GM12878 (cell line): ENCODE results near the gene NPAS2.

Source experiments
- BMI1 ChIP-seq: fragments of 450-650 bp; IDR thresholded peaks from 2 replicates; pipeline ENCODE4 v1.6.1; 2016; ENCODE audit warnings: mild to moderate bottlenecking, moderate library complexity, borderline replicate concordance
- CEBPZ ChIP-seq: fragments of 150-350 bp; IDR thresholded peaks from 2 replicates; pipeline ENCODE4 v1.6.1; 2016; ENCODE audit warnings: low read depth, low read length
- CREM ChIP-seq: IDR thresholded peaks from 2 replicates; pipeline ENCODE4 v1.6.1; 2014; ENCODE audit warnings: antibody characterized with exemption, low read depth
- HDAC2 ChIP-seq: fragments of 200-600 bp; sonication (generic); IDR thresholded peaks from 2 replicates; pipeline ENCODE4 v1.6.1; 2017
- POLR2A ChIP-seq: IDR thresholded peaks from 2 replicates; pipeline ENCODE4 v1.6.1; 2011; ENCODE audit warnings: low read depth, mild to moderate bottlenecking, low read length
- POLR2AphosphoS5 ChIP-seq: IDR thresholded peaks from 2 replicates; pipeline ENCODE4 v1.6.1; 2011; ENCODE audit warnings: mild to moderate bottlenecking, low read length, inconsistent platforms
- RAD21 ChIP-seq: IDR thresholded peaks from 2 replicates; pipeline ENCODE4 v1.6.1; 2011; ENCODE audit warnings: mild to moderate bottlenecking, low read depth, low read length, moderate library complexity; ENCODE audit not compliant: insufficient read depth
- STAT3 ChIP-seq: IDR thresholded peaks from 2 replicates; pipeline ENCODE4 v1.6.1; 2011; ENCODE audit warnings: low read depth, low read length, improper control_type of control experiment
- YY1 ChIP-seq: IDR thresholded peaks from 2 replicates; pipeline ENCODE4 v1.6.1; 2011; ENCODE audit warnings: low read depth, mild to moderate bottlenecking, low read length
- ZNF24 ChIP-seq: fragments of 450-650 bp; IDR thresholded peaks from 2 replicates; pipeline ENCODE4 v1.6.1; 2017; ENCODE audit warnings: antibody characterized with exemption, mild to moderate bottlenecking
- ZNF274 ChIP-seq: IDR thresholded peaks from one replicate; pipeline ENCODE4 v1.8.0; 2011; ENCODE audit not compliant: insufficient read length, insufficient read depth
- TF ChIP-seq, protein P1 (sequence below), 3 experiments: IDR thresholded peaks in 2 of 3; conservative IDR thresholded peaks in 1 of 3; 2 replicates each; pipeline ENCODE4 v1.5.1; 2011; ENCODE audit warnings: low read depth in 3 of 3, low read length in 3 of 3, mild to moderate bottlenecking in 3 of 3, control low read depth in 2 of 3, moderate library complexity in 2 of 3, inconsistent platforms in 1 of 3, mixed read lengths in 1 of 3; ENCODE audit not compliant: control insufficient read depth in 2 of 3, insufficient read depth in 1 of 3; ENCODE audit errors: extremely low read depth in 1 of 3

- no peak for TF ChIP-seq ZNF24
- TF ChIP-seq CEBPZ: no peak
- TF ChIP-seq YY1: no peak
- TF ChIP-seq CREM: no peak
- no peak for TF ChIP-seq POLR2AphosphoS5
- no peak for TF ChIP-seq HDAC2
- TF ChIP-seq, protein P1, sequence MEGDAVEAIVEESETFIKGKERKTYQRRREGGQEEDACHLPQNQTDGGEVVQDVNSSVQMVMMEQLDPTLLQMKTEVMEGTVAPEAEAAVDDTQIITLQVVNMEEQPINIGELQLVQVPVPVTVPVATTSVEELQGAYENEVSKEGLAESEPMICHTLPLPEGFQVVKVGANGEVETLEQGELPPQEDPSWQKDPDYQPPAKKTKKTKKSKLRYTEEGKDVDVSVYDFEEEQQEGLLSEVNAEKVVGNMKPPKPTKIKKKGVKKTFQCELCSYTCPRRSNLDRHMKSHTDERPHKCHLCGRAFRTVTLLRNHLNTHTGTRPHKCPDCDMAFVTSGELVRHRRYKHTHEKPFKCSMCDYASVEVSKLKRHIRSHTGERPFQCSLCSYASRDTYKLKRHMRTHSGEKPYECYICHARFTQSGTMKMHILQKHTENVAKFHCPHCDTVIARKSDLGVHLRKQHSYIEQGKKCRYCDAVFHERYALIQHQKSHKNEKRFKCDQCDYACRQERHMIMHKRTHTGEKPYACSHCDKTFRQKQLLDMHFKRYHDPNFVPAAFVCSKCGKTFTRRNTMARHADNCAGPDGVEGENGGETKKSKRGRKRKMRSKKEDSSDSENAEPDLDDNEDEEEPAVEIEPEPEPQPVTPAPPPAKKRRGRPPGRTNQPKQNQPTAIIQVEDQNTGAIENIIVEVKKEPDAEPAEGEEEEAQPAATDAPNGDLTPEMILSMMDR (IDR thresholded peaks at IDR 0.05 in 2 of 3, conservative IDR thresholded peaks at IDR 0.05 in 1 of 3; ENCODE audit: control insufficient read depth in 2 of 3, extremely low read depth in 1 of 3, insufficient read depth in 1 of 3, low read depth in 3 of 3, low read length in 3 of 3): no peak
- no peak for TF ChIP-seq RAD21
- TF ChIP-seq STAT3: no peak
- no peak for TF ChIP-seq ZNF274
- TF ChIP-seq POLR2A: no peak
- no peak for TF ChIP-seq BMI1
Measured at GRCh38 chr2:100818003-100818605, 1.8 kb upstream of the NPAS2 start.
